GM12878 (cell line): Measurements from ENCODE around the gene PMM2.

Source experiments
- CBFB ChIP-seq: IDR thresholded peaks from 2 replicates; pipeline ENCODE4 v1.6.1; 2016; ENCODE audit warnings: antibody characterized with exemption, low read depth
- CHD1 ChIP-seq: IDR thresholded peaks from 2 replicates; pipeline ENCODE4 v1.6.1; 2012; ENCODE audit warnings: low read depth, low read length, improper control_type of control experiment
- CHD2 ChIP-seq: IDR thresholded peaks from 2 replicates; pipeline ENCODE4 v1.6.1; 2011; ENCODE audit warnings: low read depth, low read length, improper control_type of control experiment, borderline replicate concordance
- DPF2 ChIP-seq: fragments of 450-650 bp; IDR thresholded peaks from 2 replicates; pipeline ENCODE4 v1.6.1; 2017; ENCODE audit warnings: mild to moderate bottlenecking
- EGR1 ChIP-seq, 2 experiments: IDR thresholded peaks; 1 replicate in 1 of 2; 2 replicates in 1 of 2; pipeline ENCODE4 v1.6.1; 2011 to 2012; ENCODE audit warnings: low read depth in 2 of 2, low read length in 2 of 2, borderline replicate concordance in 1 of 2, mild to moderate bottlenecking in 1 of 2, moderate library complexity in 1 of 2
- EP300 ChIP-seq, 2 experiments: fragments of 150-350 bp in 1 of 2; IDR thresholded peaks; 2 replicates each; pipeline ENCODE4 v1.6.1; 2011 to 2012; ENCODE audit warnings: low read depth in 2 of 2, low read length in 2 of 2, borderline replicate concordance in 1 of 2, improper control_type of control experiment in 1 of 2, inconsistent platforms in 1 of 2; ENCODE audit not compliant: control insufficient read depth in 1 of 2
- PML ChIP-seq: IDR thresholded peaks from 2 replicates; pipeline ENCODE4 v1.6.1; 2012; ENCODE audit warnings: low read length, inconsistent platforms
- POLR2A ChIP-seq: IDR thresholded peaks from 2 replicates; pipeline ENCODE4 v1.6.1; 2011; ENCODE audit warnings: low read depth, mild to moderate bottlenecking, low read length
- TF ChIP-seq, protein P1 (sequence below): fragments of 450-650 bp; IDR thresholded peaks from 2 replicates; pipeline ENCODE4 v1.6.1; 2017; ENCODE audit warnings: mild to moderate bottlenecking, low read depth, inconsistent platforms; ENCODE audit not compliant: poor library complexity, severe bottlenecking
- TF ChIP-seq, protein P2 (sequence below): fragments of 450-650 bp; IDR thresholded peaks from 2 replicates; pipeline ENCODE4 v1.6.1; 2017; ENCODE audit warnings: mild to moderate bottlenecking
- TF ChIP-seq, protein P3 (sequence below): IDR thresholded peaks from 2 replicates; pipeline ENCODE4 v1.6.1; 2011; ENCODE audit warnings: low read depth, mild to moderate bottlenecking, low read length, moderate library complexity, borderline replicate concordance; ENCODE audit errors: extremely low read depth
- TF ChIP-seq, protein P4 (sequence below), 3 experiments: IDR thresholded peaks in 2 of 3; conservative IDR thresholded peaks in 1 of 3; 2 replicates each; pipeline ENCODE4 v1.5.1; 2011; ENCODE audit warnings: low read depth in 3 of 3, low read length in 3 of 3, mild to moderate bottlenecking in 3 of 3, control low read depth in 2 of 3, moderate library complexity in 2 of 3, inconsistent platforms in 1 of 3, mixed read lengths in 1 of 3; ENCODE audit not compliant: control insufficient read depth in 2 of 3, insufficient read depth in 1 of 3; ENCODE audit errors: extremely low read depth in 1 of 3
- TF ChIP-seq, protein P5 (sequence below): IDR thresholded peaks from 2 replicates; pipeline ENCODE4 v1.6.1; 2012; ENCODE audit warnings: low read depth, low read length, improper control_type of control experiment
- TF ChIP-seq, protein P6 (sequence below): IDR thresholded peaks from 2 replicates; pipeline ENCODE4 v1.6.1; 2012; ENCODE audit warnings: mild to moderate bottlenecking, low read depth, low read length

DNA sequence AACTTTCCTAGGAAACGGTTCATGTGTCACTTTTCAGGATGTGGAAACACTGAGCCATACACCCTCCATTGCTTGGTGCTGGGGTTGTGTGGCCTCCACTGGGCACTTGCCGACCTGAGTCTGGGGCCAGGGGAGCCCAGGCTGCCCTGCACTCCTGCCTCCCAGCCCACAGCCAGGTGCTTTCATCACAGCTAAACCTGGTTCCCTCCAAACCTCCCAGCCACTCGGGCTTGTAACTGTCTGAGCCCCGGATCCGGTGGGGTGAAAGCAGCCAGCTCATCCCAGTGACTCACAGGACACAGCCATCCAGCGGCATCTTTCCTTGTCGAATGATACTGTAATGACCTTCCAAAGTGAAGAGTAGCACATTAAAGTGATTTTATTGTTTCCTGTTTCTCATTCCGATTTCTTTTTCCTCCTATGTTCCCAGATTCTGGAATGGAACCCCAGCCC is 51.3 kb downstream of the PMM2 start:
- TF ChIP-seq, protein P1, sequence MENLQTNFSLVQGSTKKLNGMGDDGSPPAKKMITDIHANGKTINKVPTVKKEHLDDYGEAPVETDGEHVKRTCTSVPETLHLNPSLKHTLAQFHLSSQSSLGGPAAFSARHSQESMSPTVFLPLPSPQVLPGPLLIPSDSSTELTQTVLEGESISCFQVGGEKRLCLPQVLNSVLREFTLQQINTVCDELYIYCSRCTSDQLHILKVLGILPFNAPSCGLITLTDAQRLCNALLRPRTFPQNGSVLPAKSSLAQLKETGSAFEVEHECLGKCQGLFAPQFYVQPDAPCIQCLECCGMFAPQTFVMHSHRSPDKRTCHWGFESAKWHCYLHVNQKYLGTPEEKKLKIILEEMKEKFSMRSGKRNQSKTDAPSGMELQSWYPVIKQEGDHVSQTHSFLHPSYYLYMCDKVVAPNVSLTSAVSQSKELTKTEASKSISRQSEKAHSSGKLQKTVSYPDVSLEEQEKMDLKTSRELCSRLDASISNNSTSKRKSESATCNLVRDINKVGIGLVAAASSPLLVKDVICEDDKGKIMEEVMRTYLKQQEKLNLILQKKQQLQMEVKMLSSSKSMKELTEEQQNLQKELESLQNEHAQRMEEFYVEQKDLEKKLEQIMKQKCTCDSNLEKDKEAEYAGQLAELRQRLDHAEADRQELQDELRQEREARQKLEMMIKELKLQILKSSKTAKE, result no peak
- TF ChIP-seq, protein P2, sequence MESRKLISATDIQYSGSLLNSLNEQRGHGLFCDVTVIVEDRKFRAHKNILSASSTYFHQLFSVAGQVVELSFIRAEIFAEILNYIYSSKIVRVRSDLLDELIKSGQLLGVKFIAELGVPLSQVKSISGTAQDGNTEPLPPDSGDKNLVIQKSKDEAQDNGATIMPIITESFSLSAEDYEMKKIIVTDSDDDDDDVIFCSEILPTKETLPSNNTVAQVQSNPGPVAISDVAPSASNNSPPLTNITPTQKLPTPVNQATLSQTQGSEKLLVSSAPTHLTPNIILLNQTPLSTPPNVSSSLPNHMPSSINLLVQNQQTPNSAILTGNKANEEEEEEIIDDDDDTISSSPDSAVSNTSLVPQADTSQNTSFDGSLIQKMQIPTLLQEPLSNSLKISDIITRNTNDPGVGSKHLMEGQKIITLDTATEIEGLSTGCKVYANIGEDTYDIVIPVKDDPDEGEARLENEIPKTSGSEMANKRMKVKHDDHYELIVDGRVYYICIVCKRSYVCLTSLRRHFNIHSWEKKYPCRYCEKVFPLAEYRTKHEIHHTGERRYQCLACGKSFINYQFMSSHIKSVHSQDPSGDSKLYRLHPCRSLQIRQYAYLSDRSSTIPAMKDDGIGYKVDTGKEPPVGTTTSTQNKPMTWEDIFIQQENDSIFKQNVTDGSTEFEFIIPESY, result no peak
- TF ChIP-seq, protein P3, sequence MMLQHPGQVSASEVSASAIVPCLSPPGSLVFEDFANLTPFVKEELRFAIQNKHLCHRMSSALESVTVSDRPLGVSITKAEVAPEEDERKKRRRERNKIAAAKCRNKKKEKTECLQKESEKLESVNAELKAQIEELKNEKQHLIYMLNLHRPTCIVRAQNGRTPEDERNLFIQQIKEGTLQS, result no peak
- no peak for TF ChIP-seq POLR2A
- no peak for TF ChIP-seq EGR1 (IDR thresholded peaks at IDR 0.05; ENCODE audit: borderline replicate concordance in 1 of 2, low read depth in 2 of 2, low read length in 2 of 2)
- TF ChIP-seq EP300 (IDR thresholded peaks at IDR 0.05; ENCODE audit: borderline replicate concordance in 1 of 2, control insufficient read depth in 1 of 2, low read depth in 2 of 2, low read length in 2 of 2), result no peak
- TF ChIP-seq, protein P4, sequence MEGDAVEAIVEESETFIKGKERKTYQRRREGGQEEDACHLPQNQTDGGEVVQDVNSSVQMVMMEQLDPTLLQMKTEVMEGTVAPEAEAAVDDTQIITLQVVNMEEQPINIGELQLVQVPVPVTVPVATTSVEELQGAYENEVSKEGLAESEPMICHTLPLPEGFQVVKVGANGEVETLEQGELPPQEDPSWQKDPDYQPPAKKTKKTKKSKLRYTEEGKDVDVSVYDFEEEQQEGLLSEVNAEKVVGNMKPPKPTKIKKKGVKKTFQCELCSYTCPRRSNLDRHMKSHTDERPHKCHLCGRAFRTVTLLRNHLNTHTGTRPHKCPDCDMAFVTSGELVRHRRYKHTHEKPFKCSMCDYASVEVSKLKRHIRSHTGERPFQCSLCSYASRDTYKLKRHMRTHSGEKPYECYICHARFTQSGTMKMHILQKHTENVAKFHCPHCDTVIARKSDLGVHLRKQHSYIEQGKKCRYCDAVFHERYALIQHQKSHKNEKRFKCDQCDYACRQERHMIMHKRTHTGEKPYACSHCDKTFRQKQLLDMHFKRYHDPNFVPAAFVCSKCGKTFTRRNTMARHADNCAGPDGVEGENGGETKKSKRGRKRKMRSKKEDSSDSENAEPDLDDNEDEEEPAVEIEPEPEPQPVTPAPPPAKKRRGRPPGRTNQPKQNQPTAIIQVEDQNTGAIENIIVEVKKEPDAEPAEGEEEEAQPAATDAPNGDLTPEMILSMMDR (IDR thresholded peaks at IDR 0.05 in 2 of 3, conservative IDR thresholded peaks at IDR 0.05 in 1 of 3; ENCODE audit: control insufficient read depth in 2 of 3, extremely low read depth in 1 of 3, insufficient read depth in 1 of 3, low read depth in 3 of 3, low read length in 3 of 3), result no peak
- no peak for TF ChIP-seq PML
- TF ChIP-seq CHD2, result no peak
- TF ChIP-seq, protein P5, sequence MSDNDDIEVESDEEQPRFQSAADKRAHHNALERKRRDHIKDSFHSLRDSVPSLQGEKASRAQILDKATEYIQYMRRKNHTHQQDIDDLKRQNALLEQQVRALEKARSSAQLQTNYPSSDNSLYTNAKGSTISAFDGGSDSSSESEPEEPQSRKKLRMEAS, result no peak
- TF ChIP-seq CBFB, result no peak
- TF ChIP-seq CHD1, result no peak
- TF ChIP-seq, protein P6, sequence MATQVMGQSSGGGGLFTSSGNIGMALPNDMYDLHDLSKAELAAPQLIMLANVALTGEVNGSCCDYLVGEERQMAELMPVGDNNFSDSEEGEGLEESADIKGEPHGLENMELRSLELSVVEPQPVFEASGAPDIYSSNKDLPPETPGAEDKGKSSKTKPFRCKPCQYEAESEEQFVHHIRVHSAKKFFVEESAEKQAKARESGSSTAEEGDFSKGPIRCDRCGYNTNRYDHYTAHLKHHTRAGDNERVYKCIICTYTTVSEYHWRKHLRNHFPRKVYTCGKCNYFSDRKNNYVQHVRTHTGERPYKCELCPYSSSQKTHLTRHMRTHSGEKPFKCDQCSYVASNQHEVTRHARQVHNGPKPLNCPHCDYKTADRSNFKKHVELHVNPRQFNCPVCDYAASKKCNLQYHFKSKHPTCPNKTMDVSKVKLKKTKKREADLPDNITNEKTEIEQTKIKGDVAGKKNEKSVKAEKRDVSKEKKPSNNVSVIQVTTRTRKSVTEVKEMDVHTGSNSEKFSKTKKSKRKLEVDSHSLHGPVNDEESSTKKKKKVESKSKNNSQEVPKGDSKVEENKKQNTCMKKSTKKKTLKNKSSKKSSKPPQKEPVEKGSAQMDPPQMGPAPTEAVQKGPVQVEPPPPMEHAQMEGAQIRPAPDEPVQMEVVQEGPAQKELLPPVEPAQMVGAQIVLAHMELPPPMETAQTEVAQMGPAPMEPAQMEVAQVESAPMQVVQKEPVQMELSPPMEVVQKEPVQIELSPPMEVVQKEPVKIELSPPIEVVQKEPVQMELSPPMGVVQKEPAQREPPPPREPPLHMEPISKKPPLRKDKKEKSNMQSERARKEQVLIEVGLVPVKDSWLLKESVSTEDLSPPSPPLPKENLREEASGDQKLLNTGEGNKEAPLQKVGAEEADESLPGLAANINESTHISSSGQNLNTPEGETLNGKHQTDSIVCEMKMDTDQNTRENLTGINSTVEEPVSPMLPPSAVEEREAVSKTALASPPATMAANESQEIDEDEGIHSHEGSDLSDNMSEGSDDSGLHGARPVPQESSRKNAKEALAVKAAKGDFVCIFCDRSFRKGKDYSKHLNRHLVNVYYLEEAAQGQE, result no peak
- TF ChIP-seq DPF2, result no peak
